Activated T-cell treated with anti-CD3 and anti-CD28 coated beads, Interleukin-2, amount 50 U/mL, for 24 hours (primary cell): ENCODE data around the gene SCG2.

Experiments
- DNase-seq: peaks from one replicate; pipeline ENCODE4 v3.0.0-alpha.2; 2020
- H3K27ac Mint-ChIP-seq: 2 replicates; pipeline ENCODE4 v1.8.0; 2020; ENCODE audit warnings: mild to moderate bottlenecking, mixed read lengths
- H3K27me3 Mint-ChIP-seq: 2 replicates; pipeline ENCODE4 v1.8.0; 2020; ENCODE audit warnings: mixed read lengths
- H3K36me3 Mint-ChIP-seq: 2 replicates; pipeline ENCODE4 v1.8.0; 2020; ENCODE audit warnings: low read depth, mixed read lengths
- H3K4me1 Mint-ChIP-seq: 2 replicates; pipeline ENCODE4 v1.8.0; 2020; ENCODE audit warnings: low read depth, mixed read lengths
- H3K4me3 Mint-ChIP-seq: 2 replicates; pipeline ENCODE4 v1.8.0; 2020; ENCODE audit warnings: mild to moderate bottlenecking, moderate library complexity, mixed read lengths
- H3K9me3 Mint-ChIP-seq: 2 replicates; pipeline ENCODE4 v1.8.0; 2020; ENCODE audit warnings: mixed read lengths

Gene SCG2

DNA sequence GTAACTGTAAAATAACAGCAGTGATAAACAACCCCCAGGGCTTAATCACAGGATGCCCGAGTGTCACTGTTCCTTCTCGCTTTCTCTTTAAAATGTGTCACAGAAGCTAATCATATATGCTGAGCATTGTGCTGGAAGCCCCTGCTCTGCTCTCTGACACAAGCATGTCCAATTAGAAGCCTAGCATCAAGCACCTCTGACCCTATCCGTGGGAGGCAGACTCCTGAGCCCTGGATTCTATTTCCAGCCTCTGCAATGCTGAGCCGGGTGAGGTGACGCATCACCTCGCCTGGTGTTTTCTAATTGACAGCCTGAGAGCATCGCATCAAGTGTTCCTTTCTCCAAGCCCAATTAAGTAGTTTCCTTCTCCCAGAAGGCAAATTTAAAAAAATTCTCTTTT, 19.7 kb upstream of the SCG2 start:
- H3K27ac Mint-ChIP-seq, result no peak overlapping the region

DNA sequence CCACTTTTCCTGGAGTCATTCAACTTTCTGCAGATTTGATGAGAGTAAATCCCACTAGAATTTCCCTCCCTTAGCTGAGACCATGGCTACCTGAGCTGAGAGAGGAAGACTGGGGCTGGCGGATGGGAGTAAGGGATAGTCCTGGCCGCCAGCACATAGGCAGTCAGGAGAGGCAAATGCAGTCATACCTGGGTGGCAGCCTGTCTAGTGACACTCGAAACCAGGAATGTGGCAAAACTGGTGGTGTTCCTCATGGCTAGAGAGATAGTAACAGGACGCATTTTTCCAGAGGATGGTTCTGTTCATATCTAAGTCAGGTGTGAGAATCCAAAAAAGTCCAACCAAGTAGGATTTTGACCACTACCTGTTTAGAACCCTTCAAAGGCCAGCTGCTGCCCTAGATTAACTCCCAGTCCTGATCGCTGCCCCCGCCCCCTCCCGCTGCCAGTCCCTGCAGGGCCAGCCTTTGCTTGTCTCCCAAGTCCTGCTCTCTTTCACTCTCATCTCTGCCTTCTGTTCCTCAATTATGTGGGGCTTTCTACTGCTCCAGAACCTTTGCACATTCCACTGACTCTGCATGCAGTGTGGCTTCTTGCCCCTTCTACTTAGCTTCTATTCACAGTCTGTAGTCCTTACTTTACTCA, 17.4 kb upstream of the SCG2 start:
- Mint-ChIP-seq H3K4me1 (no peaks in the 10 kb centered on the region), H3K9me3 (no peaks in the 10 kb centered on the region), H3K27ac (no peak overlapping the region), H3K4me3 (no peak overlapping the region), H3K36me3 (no peaks in the 10 kb centered on the region), H3K27me3 (peaks cover 20% of the 10 kb centered on the region)
- no peak for DNase-seq

More for the DNA sequence above, 19.7 kb upstream of the SCG2 start:
- H3K4me1 Mint-ChIP-seq, result no peaks in the 10 kb centered on the region
- peaks cover 9% of the 10 kb centered on the region for H3K27me3 Mint-ChIP-seq
- no peak overlapping the region for H3K4me3 Mint-ChIP-seq
- DNase-seq, result no peak
- H3K36me3 Mint-ChIP-seq, result no peaks in the 10 kb centered on the region
- no peaks in the 10 kb centered on the region for H3K9me3 Mint-ChIP-seq

DNA sequence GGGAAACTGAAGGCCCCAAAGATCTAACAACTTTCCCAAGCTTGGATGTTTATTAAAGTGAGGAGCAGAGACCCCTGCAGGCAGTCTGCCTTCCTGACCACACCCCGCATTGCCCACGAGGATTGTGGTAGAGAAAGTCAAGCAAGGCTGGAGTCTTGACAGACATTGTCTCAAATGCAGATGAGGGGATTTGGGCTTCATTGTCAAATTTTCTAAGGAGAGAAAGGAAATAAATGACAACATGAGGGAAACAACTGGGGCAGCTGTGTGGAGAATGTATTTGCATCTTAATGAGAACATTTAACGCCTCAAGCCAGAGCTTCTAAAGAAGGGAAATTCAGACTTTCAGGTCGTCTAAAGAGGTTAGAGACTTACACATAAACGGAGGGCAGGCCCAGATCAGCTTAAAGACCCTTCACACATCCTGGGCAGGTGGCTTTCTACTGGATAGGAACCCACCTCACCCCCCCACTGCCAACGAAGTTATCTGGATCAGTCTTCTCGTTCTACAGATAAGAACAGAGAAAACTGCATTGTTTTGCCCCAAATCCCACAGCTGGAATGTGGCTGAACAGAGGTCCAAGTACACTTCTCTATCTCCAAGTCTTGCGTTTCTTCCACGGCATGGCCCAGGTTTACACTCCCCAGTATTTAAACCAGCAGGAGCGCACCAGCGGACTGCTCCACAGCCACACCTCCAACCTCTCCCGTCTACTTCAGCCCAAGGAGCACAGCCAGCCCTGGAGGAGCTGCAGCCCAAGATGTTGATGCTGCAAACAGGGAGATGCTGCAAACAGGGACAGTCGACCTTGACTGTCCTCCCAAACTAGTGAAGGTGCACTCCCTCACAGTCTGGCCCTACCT, 16.2 kb upstream of the SCG2 start:
- H3K27ac Mint-ChIP-seq, result no peak overlapping the region
- H3K9me3 Mint-ChIP-seq, result no peaks in the 10 kb centered on the region
- peaks cover 32% of the 10 kb centered on the region for H3K27me3 Mint-ChIP-seq
- H3K4me1 Mint-ChIP-seq, result no peaks in the 10 kb centered on the region
- no peaks in the 10 kb centered on the region for H3K36me3 Mint-ChIP-seq
- H3K4me3 Mint-ChIP-seq, result no peak overlapping the region
- no peak for DNase-seq

DNA sequence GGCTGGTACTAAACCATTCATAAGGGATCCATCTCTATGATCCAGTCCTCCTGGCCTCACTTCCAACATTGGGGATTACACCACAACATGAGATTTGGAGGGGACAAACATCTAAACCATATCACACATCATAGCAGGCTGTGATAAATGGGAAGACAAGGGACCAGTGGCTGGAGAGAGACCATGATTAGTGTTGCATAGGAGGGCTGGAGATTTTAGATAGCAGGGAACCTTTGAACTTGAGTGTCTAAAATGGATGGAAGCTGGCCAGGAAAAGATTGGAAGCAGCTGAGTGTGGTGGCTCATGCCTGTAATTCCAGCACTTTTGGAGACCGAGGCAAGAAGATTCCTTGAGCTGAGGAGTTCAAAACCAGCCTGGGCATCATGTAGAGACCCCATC, 12.4 kb upstream of the SCG2 start:
- no peak overlapping the region for H3K4me3 Mint-ChIP-seq
- no peaks in the 10 kb centered on the region for H3K36me3 Mint-ChIP-seq
- DNase-seq, result no peak
- no peak overlapping the region for H3K27ac Mint-ChIP-seq
- H3K9me3 Mint-ChIP-seq, result no peaks in the 10 kb centered on the region
- H3K27me3 Mint-ChIP-seq, result peaks cover 48% of the 10 kb centered on the region
- H3K4me1 Mint-ChIP-seq, result no peaks in the 10 kb centered on the region

DNA sequence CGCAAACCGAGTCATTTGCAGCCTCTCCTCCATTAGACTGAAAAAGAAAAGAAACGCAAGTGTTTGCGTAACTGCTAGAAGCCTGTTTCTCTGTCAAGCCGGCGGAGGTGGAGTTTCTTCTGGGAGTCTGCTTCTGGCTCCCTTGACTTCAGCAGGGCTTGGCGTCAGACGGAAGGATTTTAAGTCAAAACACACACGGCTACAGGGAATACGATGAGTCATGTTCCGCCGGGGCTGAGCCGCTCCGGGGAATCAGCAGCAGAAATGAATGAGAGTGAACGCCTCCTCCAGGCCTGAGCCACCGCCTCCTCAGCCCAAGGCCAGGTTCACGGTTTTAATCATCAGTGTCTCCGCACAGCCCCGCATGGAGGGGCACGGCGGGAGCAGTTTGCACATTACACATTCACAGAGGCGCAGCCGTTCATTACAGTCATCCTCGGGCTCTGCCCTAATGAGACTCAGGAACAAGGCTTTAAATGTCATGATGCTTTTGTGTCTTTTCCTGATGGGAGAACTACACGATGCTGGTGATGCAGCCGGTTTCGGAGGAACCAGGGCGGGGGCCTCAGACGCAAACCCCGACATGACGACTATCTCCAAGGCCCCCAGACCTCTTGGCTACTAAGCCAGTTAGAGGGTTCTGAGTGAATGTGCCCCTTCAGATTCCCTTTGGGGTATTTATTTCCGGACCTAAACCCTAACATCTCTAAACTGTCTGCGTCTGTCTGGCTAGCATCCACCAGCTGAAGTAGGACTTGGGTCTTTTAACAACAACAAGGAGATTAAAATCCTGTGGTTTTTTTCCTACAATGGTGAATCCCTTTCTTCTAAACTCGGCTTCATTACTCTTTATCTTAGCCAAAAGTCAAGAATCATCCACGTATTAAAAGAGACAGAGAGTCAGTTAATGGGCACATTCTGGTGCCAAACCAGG, 11.1 kb upstream of the SCG2 start:
- DNase-seq, result no peak
- H3K27me3 Mint-ChIP-seq, result peaks cover 39% of the 10 kb centered on the region

DNA sequence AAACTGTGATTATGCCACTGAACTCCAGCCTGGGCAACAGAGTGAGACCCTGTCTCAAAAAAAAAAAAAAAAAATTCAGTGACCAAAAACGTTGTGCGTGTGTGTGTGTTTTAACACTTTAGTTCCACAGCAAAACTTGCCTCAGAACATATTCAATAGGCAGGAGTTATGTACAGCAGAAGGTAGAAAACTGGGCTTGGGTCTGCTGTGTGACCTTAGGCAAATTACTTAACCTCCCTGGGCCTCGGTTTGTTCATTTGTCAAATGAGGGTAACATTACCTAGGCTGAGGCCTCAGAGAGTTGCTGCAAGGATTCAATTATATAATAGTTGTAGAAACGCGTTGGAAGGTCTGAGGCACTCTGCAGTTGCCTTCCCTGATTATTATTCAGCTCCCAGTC, 10.3 kb upstream of the SCG2 start:
- Mint-ChIP-seq H3K9me3 (no peaks in the 10 kb centered on the region), H3K27ac (no peak overlapping the region), H3K4me1 (no peaks in the 10 kb centered on the region), H3K4me3 (no peak overlapping the region), H3K36me3 (no peaks in the 10 kb centered on the region), H3K27me3 (peaks cover 39% of the 10 kb centered on the region)
- no peak for DNase-seq

More for the DNA sequence above, 11.1 kb upstream of the SCG2 start:
- Mint-ChIP-seq H3K27ac (no peak overlapping the region), H3K36me3 (no peaks in the 10 kb centered on the region), H3K9me3 (no peaks in the 10 kb centered on the region), H3K4me1 (no peaks in the 10 kb centered on the region), H3K4me3 (no peak overlapping the region)

DNA sequence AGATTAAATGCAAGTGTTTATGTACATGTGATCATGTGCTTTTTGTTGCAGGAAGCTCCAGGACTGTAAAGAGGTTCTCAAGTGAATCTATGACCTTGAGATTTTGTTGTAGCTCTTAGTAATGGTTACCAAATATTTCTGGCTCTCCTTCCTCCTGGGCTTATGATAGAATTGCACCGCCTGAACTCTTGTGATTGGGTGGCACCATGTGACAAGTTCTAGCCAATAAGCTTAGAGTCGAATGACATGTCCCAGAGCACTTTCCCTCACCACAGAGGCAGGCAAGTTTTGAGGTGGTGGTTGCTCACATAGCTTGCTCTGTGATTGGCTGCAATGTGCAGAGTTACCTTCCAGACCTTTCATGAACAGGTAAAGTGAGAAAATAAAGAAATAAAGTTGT, 8.9 kb upstream of the SCG2 start:
- H3K27me3 Mint-ChIP-seq, result peaks cover 42% of the 10 kb centered on the region
- no peaks in the 10 kb centered on the region for H3K4me1 Mint-ChIP-seq
- DNase-seq, result no peak
- H3K27ac Mint-ChIP-seq, result no peak overlapping the region
- no peaks in the 10 kb centered on the region for H3K36me3 Mint-ChIP-seq
- no peaks in the 10 kb centered on the region for H3K9me3 Mint-ChIP-seq
- no peak overlapping the region for H3K4me3 Mint-ChIP-seq

DNA sequence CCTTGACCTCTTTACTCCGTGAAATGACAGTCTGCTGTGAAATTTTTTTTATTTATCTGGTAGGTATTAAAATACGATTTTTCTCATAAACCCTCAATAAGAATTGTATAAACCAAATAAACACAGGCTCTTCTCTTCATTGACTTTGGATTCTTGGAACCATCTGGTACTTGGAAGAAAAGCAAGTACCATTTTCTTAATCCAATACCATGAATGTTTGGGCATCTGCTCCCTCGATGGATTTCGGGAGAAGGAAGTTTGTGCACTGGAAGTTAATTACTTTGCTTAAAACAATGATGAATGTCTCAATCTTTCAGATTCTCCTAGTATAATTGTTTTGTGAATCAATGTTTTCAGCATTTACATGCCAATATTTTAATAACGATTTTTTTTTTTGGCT, 5.3 kb upstream of the SCG2 start:
- DNase-seq, result no peak
- no peak overlapping the region for H3K4me3 Mint-ChIP-seq
- peaks cover 2% of the 10 kb centered on the region for H3K4me1 Mint-ChIP-seq
- H3K27me3 Mint-ChIP-seq, result peaks cover 16% of the 10 kb centered on the region
- H3K27ac Mint-ChIP-seq, result no peak overlapping the region
- no peaks in the 10 kb centered on the region for H3K9me3 Mint-ChIP-seq
- H3K36me3 Mint-ChIP-seq, result no peaks in the 10 kb centered on the region

DNA sequence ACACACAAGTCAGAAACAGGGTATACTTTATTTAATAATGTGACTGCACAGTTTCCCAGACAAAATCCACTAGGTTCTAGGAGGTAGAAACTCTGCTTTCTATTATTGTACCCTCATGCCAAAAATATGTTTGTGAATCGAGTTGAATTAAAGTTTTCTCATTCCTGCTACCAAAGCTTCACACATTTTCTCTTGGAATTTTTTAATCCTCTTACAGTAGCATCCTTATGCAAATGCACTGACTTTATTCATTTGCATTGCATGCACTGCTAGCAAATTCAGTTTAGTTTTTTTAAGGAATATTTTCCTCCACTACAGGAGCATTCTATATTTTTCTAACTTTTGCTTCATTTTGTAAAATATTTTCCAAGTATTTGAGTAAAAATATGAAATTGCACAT, 4.8 kb upstream of the SCG2 start:
- no peaks in the 10 kb centered on the region for H3K36me3 Mint-ChIP-seq
- H3K27me3 Mint-ChIP-seq, result peaks cover 11% of the 10 kb centered on the region
- DNase-seq, result no peak
- peaks cover 4% of the 10 kb centered on the region for H3K4me1 Mint-ChIP-seq
- no peaks in the 10 kb centered on the region for H3K9me3 Mint-ChIP-seq
- H3K27ac Mint-ChIP-seq, result no peak overlapping the region
- H3K4me3 Mint-ChIP-seq, result no peak overlapping the region

DNA sequence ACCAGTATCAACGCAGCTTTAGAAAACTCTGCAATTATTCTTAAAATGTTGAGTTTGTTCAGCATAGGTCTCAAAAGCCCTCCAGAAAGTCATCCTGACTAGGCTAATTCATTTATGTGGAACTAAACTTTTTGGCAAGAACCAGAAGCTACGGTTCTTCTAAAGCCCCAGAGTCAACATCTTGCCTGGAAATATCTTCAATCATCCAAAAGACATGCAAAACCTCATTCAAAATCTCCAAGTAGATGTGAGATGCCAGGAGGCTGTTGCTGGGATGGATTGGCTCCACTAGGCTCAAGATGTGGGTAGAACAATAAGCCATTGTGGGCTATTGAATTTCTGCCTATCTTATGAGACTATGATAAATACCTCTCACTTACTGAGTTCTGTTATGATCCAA, 2.1 kb upstream of the SCG2 start:
- Mint-ChIP-seq H3K36me3 (no peaks in the 10 kb centered on the region), H3K27me3 (peaks cover 19% of the 10 kb centered on the region), H3K9me3 (no peaks in the 10 kb centered on the region), H3K4me3 (no peak overlapping the region), H3K27ac (no peak overlapping the region), H3K4me1 (peaks cover 4% of the 10 kb centered on the region)
- DNase-seq, result no peak

DNA sequence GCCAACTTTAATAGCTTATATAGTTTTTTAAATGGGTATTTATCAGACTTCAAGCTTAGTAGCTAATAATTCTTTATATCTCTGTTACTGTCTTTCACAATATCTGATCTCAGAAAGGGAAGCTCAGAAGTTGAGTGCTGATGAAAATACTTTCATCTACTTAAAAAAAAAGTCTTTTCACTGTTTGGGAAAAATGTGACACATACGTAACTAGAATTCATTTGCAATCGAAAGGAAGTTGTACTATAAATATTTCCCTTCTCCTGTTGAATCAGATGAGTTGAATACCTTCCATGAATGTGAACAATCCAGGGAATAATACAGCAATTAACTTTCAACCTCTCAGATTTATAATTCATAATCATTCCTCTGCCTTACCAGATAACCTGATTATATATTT, 811 bp upstream of the SCG2 start:
- Mint-ChIP-seq H3K4me1 (peaks cover 4% of the 10 kb centered on the region), H3K27ac (no peak overlapping the region), H3K27me3 (peaks cover 23% of the 10 kb centered on the region), H3K4me3 (no peak overlapping the region), H3K36me3 (no peaks in the 10 kb centered on the region), H3K9me3 (no peaks in the 10 kb centered on the region)
- no peak for DNase-seq

DNA sequence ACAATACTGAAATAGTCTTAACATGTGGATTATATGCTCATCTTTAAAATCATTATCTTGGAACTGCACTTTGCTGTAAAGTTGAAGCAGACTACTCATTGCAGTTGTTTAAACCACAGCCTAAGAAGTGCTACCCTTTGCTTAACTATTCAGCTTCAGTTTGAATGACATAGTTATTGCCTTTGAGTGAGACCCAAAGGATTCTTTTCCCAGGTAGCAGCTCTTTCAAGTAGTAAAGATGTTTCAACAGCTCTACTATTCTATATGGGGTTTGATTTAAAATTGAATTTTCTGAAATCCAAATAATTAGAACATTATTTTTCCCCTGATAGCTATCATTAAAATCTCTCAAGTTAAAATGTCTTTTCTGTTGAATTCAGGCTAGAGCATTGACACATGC, 1.1 kb downstream of the SCG2 start:
- Mint-ChIP-seq H3K36me3 (no peaks in the 10 kb centered on the region), H3K9me3 (no peaks in the 10 kb centered on the region), H3K27ac (no peak overlapping the region), H3K27me3 (peaks cover 20% of the 10 kb centered on the region), H3K4me1 (peaks cover 4% of the 10 kb centered on the region), H3K4me3 (no peak overlapping the region)
- no peak for DNase-seq

DNA sequence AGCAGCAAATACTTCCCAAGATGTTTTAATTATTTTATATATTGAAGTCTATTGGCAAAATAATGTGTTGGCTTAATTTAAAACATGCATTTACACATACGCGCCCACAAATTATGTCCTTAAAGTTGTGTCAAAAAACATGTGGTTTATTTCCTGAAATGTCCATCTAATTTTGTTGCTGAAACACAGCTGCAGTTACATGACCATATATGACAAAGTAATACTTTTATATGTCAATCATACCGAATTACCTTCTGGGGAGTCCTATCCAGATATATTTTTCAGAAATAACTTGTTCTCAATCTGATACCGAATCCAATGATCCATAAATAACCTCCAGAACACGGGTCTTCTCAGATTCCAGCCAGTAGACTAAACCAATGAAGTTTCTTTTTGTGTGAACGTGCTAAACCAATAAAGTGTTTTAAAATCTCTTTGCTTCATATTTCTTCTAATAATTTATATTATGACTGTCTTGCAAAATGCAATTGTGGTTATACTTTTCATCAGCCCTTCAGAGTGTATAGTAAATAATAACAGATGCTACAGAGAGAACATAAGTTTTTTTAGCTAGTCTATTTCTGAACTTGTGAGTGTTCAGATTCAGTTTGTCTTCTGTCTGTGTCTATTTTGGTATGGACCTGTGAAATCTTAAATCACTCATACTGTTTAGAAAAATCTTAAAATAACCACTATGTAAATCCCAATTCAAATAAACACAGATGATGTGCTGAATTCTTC, 2.4 kb downstream of the SCG2 start:
- Mint-ChIP-seq H3K27ac (no peak overlapping the region), H3K9me3 (no peaks in the 10 kb centered on the region), H3K4me1 (peaks cover 4% of the 10 kb centered on the region), H3K27me3 (peaks cover 20% of the 10 kb centered on the region), H3K36me3 (no peaks in the 10 kb centered on the region), H3K4me3 (no peak overlapping the region)
- DNase-seq, result no peak

DNA sequence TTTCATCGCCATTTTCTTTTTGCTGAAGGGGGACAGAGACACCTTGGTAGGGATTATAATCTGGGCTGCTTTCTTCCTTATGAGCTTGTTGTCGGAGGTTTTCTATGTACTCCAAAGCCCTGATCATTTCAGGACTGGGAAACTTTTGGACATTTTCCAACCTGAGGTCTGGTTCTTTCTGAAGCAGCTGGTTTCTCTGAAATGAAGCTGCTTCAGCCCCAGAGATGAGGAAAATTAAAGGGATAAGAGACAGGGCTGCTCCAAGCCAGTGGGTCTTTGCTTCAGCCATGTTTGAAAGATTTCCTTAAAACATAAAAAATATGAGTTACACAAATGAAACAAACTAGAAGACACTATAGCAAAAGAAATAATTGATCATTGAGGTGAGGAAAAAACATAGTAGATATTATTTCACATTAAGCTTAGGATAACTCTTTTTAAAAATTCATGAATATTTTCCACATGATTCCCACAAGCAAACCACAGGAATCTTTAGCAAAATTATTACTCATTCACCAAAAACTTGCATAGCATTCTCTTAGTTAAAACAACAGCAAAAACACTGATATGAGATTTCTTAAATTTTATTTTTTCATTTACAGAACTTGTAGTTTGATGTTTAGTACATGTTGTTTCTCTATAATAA, 3.0 kb downstream of the SCG2 start:
- Mint-ChIP-seq H3K9me3 (no peaks in the 10 kb centered on the region), H3K27me3 (peaks cover 17% of the 10 kb centered on the region), H3K4me3 (no peak overlapping the region), H3K4me1 (peaks cover 4% of the 10 kb centered on the region), H3K27ac (no peak overlapping the region), H3K36me3 (no peaks in the 10 kb centered on the region)
- no peak for DNase-seq
